Measurements from ENCODE around the gene INPP5A. TPM values are rescaled to one million over a fixed set of nuclear protein-coding genes. Genes with fewer than 3 reads are reported as not detected.

INPP5A gene
- total and polyA plus RNA-seq, 7 donors: 17.6 to 132 (median 100) TPM

DNA sequence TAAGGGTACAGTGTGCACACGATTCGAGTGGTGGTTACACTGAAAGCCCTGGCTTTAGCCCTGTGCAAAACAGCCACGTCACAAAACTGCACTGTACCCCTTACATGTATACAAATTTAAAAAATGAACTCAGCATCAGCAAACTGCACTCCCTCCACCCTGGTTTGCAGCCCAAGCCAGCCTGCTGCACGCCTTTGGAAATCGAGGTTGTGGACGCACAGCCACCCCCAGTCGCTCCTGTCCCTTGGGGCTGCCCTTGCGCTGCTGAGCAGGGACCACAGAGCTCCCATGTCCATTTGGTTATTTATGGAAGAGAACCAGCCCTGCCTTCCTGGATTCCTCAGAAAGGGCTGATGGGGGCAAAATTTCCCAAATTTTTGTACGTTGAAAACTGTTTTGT is 98.8 kb downstream of the INPP5A start:
- Histone ChIP-seq H3K27ac (peak overlapping the region; percentile 88 to 98 (median 96)), H3K4me1 (peaks cover 0 to 82% (median 75%) of the 10 kb centered on the region in 4 donors), H3K27me3 (no peaks in the 10 kb centered on the region), H3K36me3 (no peaks in the 10 kb centered on the region), H3K4me3 (no peak overlapping the region), H3K9me3 (no peaks in the 10 kb centered on the region)
- WGBS, 2 donors: 89 to 93% methylated on average over 9 of the region's 9 CpGs
- TF ChIP-seq, protein P1, sequence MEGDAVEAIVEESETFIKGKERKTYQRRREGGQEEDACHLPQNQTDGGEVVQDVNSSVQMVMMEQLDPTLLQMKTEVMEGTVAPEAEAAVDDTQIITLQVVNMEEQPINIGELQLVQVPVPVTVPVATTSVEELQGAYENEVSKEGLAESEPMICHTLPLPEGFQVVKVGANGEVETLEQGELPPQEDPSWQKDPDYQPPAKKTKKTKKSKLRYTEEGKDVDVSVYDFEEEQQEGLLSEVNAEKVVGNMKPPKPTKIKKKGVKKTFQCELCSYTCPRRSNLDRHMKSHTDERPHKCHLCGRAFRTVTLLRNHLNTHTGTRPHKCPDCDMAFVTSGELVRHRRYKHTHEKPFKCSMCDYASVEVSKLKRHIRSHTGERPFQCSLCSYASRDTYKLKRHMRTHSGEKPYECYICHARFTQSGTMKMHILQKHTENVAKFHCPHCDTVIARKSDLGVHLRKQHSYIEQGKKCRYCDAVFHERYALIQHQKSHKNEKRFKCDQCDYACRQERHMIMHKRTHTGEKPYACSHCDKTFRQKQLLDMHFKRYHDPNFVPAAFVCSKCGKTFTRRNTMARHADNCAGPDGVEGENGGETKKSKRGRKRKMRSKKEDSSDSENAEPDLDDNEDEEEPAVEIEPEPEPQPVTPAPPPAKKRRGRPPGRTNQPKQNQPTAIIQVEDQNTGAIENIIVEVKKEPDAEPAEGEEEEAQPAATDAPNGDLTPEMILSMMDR (IDR thresholded peaks at IDR 0.05): no peak
- TF ChIP-seq POLR2AphosphoS5 (IDR thresholded peaks at IDR 0.05) (no peak), EP300 (IDR thresholded peaks at IDR 0.05) (no peak), POLR2A (IDR thresholded peaks at IDR 0.05) (no peak)
- intact Hi-C loops (cut with DNase I): no loop called here
- DNase-seq: peak; percentile 59

- peak; percentile 60 for DNase-seq
- intact Hi-C loops (cut with DNase I): loop anchor here (1.0 kb wide), 1 partner anchor 179 kb away; no protein-coding TSS in a partner anchor
Observed at GRCh38 chr10:132637477-132638129, 100.0 kb downstream of the INPP5A start.

DNA sequence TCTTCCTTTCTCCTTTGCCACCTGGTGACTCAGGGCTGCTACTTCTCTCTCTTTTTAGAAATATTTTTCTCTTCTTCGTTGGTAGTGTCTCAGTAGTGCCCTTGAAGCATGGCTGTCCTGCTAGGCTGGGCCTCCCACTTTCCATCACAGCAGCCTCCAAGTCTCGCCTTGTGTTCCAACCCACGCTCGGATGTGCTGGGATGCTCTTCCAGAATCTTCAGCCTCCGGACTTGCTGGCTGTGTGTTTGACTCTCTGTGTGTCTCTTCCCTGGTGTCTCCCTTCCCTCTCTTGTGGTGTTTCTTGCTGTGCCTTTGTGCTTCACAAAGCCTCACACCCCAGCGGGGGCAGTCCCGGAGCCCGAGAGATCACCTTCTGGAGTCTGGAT is 100.5 kb downstream of the INPP5A start:
- Histone ChIP-seq H3K36me3 (no peaks in the 10 kb centered on the region), H3K4me1 (peaks cover 0 to 78% (median 70%) of the 10 kb centered on the region in 4 donors), H3K27me3 (no peaks in the 10 kb centered on the region), H3K4me3 (no peak overlapping the region), H3K9me3 (no peaks in the 10 kb centered on the region), H3K27ac (peak overlapping the region; percentile 88 to 98 (median 96))
- 72 to 79% methylated on average over 8 of the region's 8 CpGs for WGBS, 2 donors
- TF ChIP-seq POLR2AphosphoS5 (IDR thresholded peaks at IDR 0.05) (no peak), POLR2A (IDR thresholded peaks at IDR 0.05) (no peak)
- intact Hi-C loops (cut with DNase I): no loop called here
- DNase-seq: peak; percentile 59

More at GRCh38 chr10:132637477-132638129, 100.0 kb downstream of the INPP5A start:
- Histone ChIP-seq H3K9me3 (no peaks in the 10 kb centered on the region), H3K36me3 (no peaks in the 10 kb centered on the region), H3K4me3 (peak overlapping the region in 3 of 4 donors; percentile 4 to 15 (median 9)), H3K4me1 (peaks cover 0 to 82% (median 73%) of the 10 kb centered on the region in 4 donors), H3K27me3 (no peaks in the 10 kb centered on the region), H3K27ac (peak overlapping the region; percentile 88 to 98 (median 96))
- TF ChIP-seq, protein P1 (IDR thresholded peaks at IDR 0.05): peak; percentile 68 to 87 (median 81)
- TF ChIP-seq EP300 (IDR thresholded peaks at IDR 0.05) (no peak), POLR2A (IDR thresholded peaks at IDR 0.05) (no peak), POLR2AphosphoS5 (IDR thresholded peaks at IDR 0.05) (no peak)
- WGBS, 2 donors: 43 to 44% methylated on average over 19 of the region's 19 CpGs

DNA sequence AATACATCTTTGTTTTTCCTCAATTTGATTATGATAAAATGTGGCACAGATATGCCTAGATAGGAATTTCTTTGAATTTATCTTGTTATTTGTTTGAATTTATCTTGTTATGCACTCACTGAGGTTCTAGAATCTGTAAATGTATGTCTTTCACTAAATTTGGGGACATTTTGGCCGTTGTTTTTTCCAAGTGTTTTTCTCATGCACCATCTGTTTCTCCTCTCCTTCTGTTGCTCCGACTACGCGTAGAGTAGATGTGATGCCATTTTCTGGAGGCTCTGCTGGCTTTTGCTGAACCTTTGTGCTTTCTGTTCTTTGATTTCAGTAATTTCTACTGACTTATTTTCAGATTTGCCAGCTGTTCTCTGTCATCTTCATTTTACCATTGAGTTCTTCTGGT is 101.9 kb downstream of the INPP5A start:
- Histone ChIP-seq H3K9me3 (no peaks in the 10 kb centered on the region), H3K4me3 (no peak overlapping the region), H3K27ac (peak overlapping the region in 3 of 4 donors; percentile 88 to 98 (median 96)), H3K36me3 (no peaks in the 10 kb centered on the region), H3K4me1 (peaks cover 0 to 77% (median 66%) of the 10 kb centered on the region in 4 donors), H3K27me3 (no peaks in the 10 kb centered on the region)
- TF ChIP-seq, protein P1 (IDR thresholded peaks at IDR 0.05): no peak
- TF ChIP-seq EP300 (IDR thresholded peaks at IDR 0.05) (no peak), POLR2A (IDR thresholded peaks at IDR 0.05) (no peak), POLR2AphosphoS5 (IDR thresholded peaks at IDR 0.05) (no peak)
- no peak for DNase-seq
- WGBS, 2 donors: 90 to 92% methylated on average over 4 of the region's 4 CpGs
- intact Hi-C loops (cut with DNase I): no loop called here

GRCh38 chr10:132640326-132641125 is 102.9 kb downstream of the INPP5A start:
- Histone ChIP-seq H3K4me1 (peaks cover 0 to 81% (median 68%) of the 10 kb centered on the region in 4 donors), H3K9me3 (no peaks in the 10 kb centered on the region), H3K27me3 (no peaks in the 10 kb centered on the region), H3K4me3 (peak overlapping the region in 2 of 4 donors; percentile 1 to 10), H3K36me3 (no peaks in the 10 kb centered on the region), H3K27ac (peak overlapping the region; percentile 70 to 96 (median 83))
- intact Hi-C loops (cut with DNase I): no loop called here
- TF ChIP-seq POLR2AphosphoS5 (IDR thresholded peaks at IDR 0.05) (peak in 1 of 4 donors; percentile 40), EP300 (IDR thresholded peaks at IDR 0.05) (no peak)
- 94 to 96% methylated on average over 29 of the region's 29 CpGs for WGBS, 2 donors
- DNase-seq: peak; percentile 65

Measured in sigmoid colon (tissue), 7 donors.